Ascending aorta (tissue), 2 donors: ENCODE measurements around the gene FAM53C. TPM values are rescaled to one million over a fixed set of nuclear protein-coding genes. Genes with fewer than 3 reads are reported as not detected.

Experiments used
- DNase-seq, 2 donors: peaks; one replicate each; pipeline ENCODE4 v3.0.0-alpha.2; 2019; ENCODE audit warnings: low spot score in 2 of 2
- H3K27ac ChIP-seq, 2 donors: fragments of 200-600 bp; sonication (generic); one replicate each; pipeline ENCODE4 v1.5.1; 2016 to 2017; ENCODE audit warnings: mild to moderate bottlenecking in 1 of 2
- H3K27me3 ChIP-seq: fragments of 200-600 bp; sonication (generic); one replicate; pipeline ENCODE4 v1.5.1; 2017
- H3K36me3 ChIP-seq, 2 donors: fragments of 200-600 bp; sonication (generic); one replicate each; pipeline ENCODE4 v1.5.1; 2016
- H3K4me1 ChIP-seq, 2 donors: fragments of 200-600 bp; sonication (generic); one replicate each; pipeline ENCODE4 v1.5.1; 2016 to 2017; ENCODE audit warnings: mild to moderate bottlenecking in 1 of 2
- H3K4me3 ChIP-seq, 2 donors: fragments of 200-600 bp; sonication (generic); one replicate each; pipeline ENCODE4 v1.5.1; 2016 to 2017; ENCODE audit warnings: mild to moderate bottlenecking in 1 of 2
- H3K9me3 ChIP-seq, 2 donors: fragments of 200-600 bp; sonication (generic); one replicate each; pipeline ENCODE4 v1.5.1; 2016
- intact Hi-C: fragments of 100-400 bp; cut with DNase I; formaldehyde crosslinking; loops from one replicate; pipeline ENCODE4 v1.15.1; 2023
- total RNA-seq: library from RNA; depleted of rRNA; stranded (reverse); fragments of >200 nt; gene quantifications from one replicate; pipeline ENCODE4 v1.1.0, GENCODE V29; 2016
- TF ChIP-seq, protein P1 (sequence below), 3 experiments: fragments of 200-600 bp in 2 of 3; fragments of 450-650 bp in 1 of 3; sonication (generic) in 2 of 3; IDR thresholded peaks; one replicate each; pipeline ENCODE4 v1.5.1; 2016 to 2019; ENCODE audit warnings: antibody characterized with exemption in 3 of 3, mild to moderate bottlenecking in 1 of 3, moderate library complexity in 1 of 3

Gene FAM53C
- total RNA-seq, 1 donor from 2014 or later: 40.0 TPM

- H3K9me3 ChIP-seq: no peaks in the 10 kb centered on the region
- intact Hi-C loops: loop anchor here (5.0 kb wide), 3 partner anchors 139 to 191 kb away; partner anchors contain the start of genes BRD8, CDC23, ETF1 and KIF20A
- H3K4me3 ChIP-seq: no peak overlapping the region
- H3K27me3 ChIP-seq: no peaks in the 10 kb centered on the region
- H3K36me3 ChIP-seq: peaks cover 16 to 23% of the 10 kb centered on the region in 2 donors
- no peak for DNase-seq
- peaks cover 4 to 33% of the 10 kb centered on the region in 2 donors for H3K4me1 ChIP-seq
- peak overlapping the region; percentile 89 to 98 for H3K27ac ChIP-seq
- TF ChIP-seq, protein P1, sequence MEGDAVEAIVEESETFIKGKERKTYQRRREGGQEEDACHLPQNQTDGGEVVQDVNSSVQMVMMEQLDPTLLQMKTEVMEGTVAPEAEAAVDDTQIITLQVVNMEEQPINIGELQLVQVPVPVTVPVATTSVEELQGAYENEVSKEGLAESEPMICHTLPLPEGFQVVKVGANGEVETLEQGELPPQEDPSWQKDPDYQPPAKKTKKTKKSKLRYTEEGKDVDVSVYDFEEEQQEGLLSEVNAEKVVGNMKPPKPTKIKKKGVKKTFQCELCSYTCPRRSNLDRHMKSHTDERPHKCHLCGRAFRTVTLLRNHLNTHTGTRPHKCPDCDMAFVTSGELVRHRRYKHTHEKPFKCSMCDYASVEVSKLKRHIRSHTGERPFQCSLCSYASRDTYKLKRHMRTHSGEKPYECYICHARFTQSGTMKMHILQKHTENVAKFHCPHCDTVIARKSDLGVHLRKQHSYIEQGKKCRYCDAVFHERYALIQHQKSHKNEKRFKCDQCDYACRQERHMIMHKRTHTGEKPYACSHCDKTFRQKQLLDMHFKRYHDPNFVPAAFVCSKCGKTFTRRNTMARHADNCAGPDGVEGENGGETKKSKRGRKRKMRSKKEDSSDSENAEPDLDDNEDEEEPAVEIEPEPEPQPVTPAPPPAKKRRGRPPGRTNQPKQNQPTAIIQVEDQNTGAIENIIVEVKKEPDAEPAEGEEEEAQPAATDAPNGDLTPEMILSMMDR (IDR thresholded peaks at IDR 0.05): no peak
Measured at GRCh38 chr5:138351517-138351916, 13.5 kb downstream of the FAM53C start.

- no peaks in the 10 kb centered on the region for H3K9me3 ChIP-seq
- H3K27me3 ChIP-seq: no peaks in the 10 kb centered on the region
- peak; percentile 60 to 94 for DNase-seq
- H3K4me3 ChIP-seq: peak within 1 kb of the TSS; percentile 96 to 100
- H3K4me1 ChIP-seq: peaks cover 4 to 38% of the 10 kb centered on the region in 2 donors
- H3K27ac ChIP-seq: peak within 1 kb of the TSS; percentile 89 to 98
- H3K36me3 ChIP-seq: peaks cover 10 to 17% of the 10 kb centered on the region in 2 donors
- intact Hi-C loops: loop anchor here (1.0 to 5.0 kb wide), 5 partner anchors 14 to 190 kb away; partner anchors contain the start of genes BRD8, CDC23, ETF1 and FAM53C
- TF ChIP-seq, protein P1 (IDR thresholded peaks at IDR 0.05): peak; percentile 96 to 100 (median 96)
Measured at GRCh38 chr5:138352071-138352721, 14.1 kb downstream of the FAM53C start, which contains the start of gene KDM3B. KDM3B (plus strand) TSS chr5:138352685; CDS start chr5:138352796, 111 bp downstream.

DNA sequence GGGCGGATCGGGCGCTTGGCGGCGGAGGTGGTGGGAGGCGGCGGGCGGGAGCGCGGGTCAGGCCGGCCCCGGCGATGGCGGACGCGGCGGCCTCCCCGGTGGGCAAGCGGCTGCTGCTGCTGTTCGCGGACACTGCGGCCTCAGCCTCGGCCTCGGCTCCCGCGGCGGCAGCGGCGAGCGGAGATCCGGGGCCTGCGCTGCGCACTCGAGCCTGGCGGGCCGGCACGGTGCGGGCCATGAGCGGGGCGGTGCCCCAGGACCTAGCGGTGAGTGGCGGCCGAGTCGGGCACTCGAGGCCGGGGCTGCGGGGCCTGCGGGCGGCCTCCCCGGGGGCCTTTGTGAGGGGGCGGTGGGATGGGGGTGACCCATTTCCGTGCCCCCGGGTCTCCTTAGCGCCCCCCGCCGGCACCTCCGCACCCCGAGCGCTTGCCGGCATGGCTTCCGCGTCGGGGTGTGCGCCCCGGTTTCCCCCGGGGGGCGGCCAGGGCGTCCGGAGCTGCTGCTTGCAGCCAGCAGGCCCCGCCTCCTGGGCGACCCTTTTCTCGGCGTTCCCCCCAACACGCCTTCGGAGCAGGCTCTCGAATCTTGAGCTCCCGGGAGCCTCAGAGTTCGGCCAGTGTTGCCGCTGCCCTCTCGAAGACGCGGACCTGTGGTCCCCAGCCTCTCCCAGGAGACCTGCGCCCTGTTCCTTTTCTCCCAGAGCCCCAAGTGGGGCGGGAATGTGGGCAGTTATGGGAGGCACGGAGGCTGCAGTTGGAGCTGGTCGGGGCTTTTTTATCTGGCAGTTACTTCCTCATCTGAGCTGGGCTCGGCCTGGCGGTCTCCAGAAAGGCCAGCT, 14.9 kb downstream of the FAM53C start:
- H3K4me1 ChIP-seq: peaks cover 4 to 40% of the 10 kb centered on the region in 2 donors
- DNase-seq: peak in 1 of 2 donors; percentile 81
- H3K36me3 ChIP-seq: peaks cover 4 to 9% of the 10 kb centered on the region in 2 donors
- TF ChIP-seq, protein P1 (IDR thresholded peaks at IDR 0.05): peak in 2 of 3 experiments; percentile 28 to 45
- peak overlapping the region; percentile 96 to 100 for H3K4me3 ChIP-seq
- H3K9me3 ChIP-seq: no peaks in the 10 kb centered on the region
- intact Hi-C loops: loop anchor here (1.0 to 5.0 kb wide), 5 partner anchors 15 to 189 kb away; partner anchors contain the start of genes BRD8, CDC23, ETF1 and FAM53C
- H3K27ac ChIP-seq: peak overlapping the region; percentile 89 to 98
- no peaks in the 10 kb centered on the region for H3K27me3 ChIP-seq

- Histone ChIP-seq H3K4me1 (peaks cover 4 to 38% of the 10 kb centered on the region in 2 donors), H3K9me3 (no peaks in the 10 kb centered on the region), H3K27me3 (no peaks in the 10 kb centered on the region), H3K36me3 (peaks cover 0 to 2% of the 10 kb centered on the region in 2 donors), H3K4me3 (peak overlapping the region; percentile 96 to 100), H3K27ac (peak overlapping the region; percentile 89 to 98)
- TF ChIP-seq, protein P1 (IDR thresholded peaks at IDR 0.05): no peak
- DNase-seq: no peak
- intact Hi-C loops: loop anchor here (5.0 kb wide), 3 partner anchors 141 to 189 kb away; partner anchors contain the start of genes BRD8, CDC23, ETF1 and KIF20A
Measured at GRCh38 chr5:138353560-138354080, 15.6 kb downstream of the FAM53C start.

DNA sequence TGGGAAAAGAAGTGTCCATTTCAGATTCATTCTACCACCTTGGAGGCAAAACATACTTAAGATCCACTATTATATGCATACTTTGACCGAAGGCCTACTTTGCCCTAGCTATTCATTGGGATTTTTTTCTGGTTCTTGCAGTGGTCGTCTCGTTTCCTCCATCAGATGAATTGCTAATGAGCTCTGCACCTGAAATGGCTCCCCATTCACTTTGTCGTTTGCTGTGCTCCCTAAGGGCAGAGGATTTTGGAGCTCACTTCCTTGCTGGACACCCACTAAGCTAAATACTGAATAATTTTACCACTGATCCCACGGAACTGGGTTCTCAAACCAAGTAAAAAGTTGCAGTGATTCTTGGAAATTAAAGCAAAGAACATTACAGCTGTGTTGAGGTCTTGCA, 16.3 kb downstream of the FAM53C start:
- H3K9me3 ChIP-seq: no peaks in the 10 kb centered on the region
- H3K4me3 ChIP-seq: peak overlapping the region; percentile 96 to 100
- H3K27ac ChIP-seq: peak overlapping the region; percentile 89 to 98
- intact Hi-C loops: loop anchor here (5.0 kb wide), 3 partner anchors 142 to 188 kb away; partner anchors contain the start of genes BRD8, CDC23, ETF1 and KIF20A
- no peaks in the 10 kb centered on the region for H3K36me3 ChIP-seq
- H3K27me3 ChIP-seq: no peaks in the 10 kb centered on the region
- TF ChIP-seq, protein P1 (IDR thresholded peaks at IDR 0.05): no peak
- peaks cover 4 to 37% of the 10 kb centered on the region in 2 donors for H3K4me1 ChIP-seq
- no peak for DNase-seq
